ENCODE measurements around the gene CD27. TPM values are rescaled to one million over a fixed set of nuclear protein-coding genes. Genes with fewer than 3 reads are reported as not detected.
A peak's percentile ranks its signal among the peaks of the same experiment; 100 is the strongest.
"Not testable (repeated sequence)": the region's sequence is repeated elsewhere in the genome, so short reads cannot be mapped to it uniquely, and the experiment has no call there.

CD27 gene
- total RNA-seq, 1 donor = 0.18 TPM

- no peak overlapping the region for H3K4me3 ChIP-seq (ENCODE audit: low read depth, low read length)
- no peak for TF ChIP-seq CTCF (IDR thresholded peaks at IDR 0.05; ENCODE audit: insufficient read depth, low read length)
- no peak for DNase-seq (ENCODE audit: low read depth)
Observed at GRCh38 chr12:6462234-6462995, 17.7 kb downstream of the CD27 start.

GRCh38 chr12:6463216-6463615 is 18.5 kb downstream of the CD27 start:
- no peak for DNase-seq (ENCODE audit: low read depth)
- H3K4me3 ChIP-seq (ENCODE audit: low read depth, low read length) = no peak overlapping the region
- TF ChIP-seq CTCF (IDR thresholded peaks at IDR 0.05; ENCODE audit: insufficient read depth, low read length) = no peak

GRCh38 chr12:6463858-6464257 is 19.1 kb downstream of the CD27 start:
- H3K4me3 ChIP-seq (ENCODE audit: low read depth, low read length) = no peak overlapping the region
- DNase-seq (ENCODE audit: low read depth) = no peak
- no peak for TF ChIP-seq CTCF (IDR thresholded peaks at IDR 0.05; ENCODE audit: insufficient read depth, low read length)

DNA sequence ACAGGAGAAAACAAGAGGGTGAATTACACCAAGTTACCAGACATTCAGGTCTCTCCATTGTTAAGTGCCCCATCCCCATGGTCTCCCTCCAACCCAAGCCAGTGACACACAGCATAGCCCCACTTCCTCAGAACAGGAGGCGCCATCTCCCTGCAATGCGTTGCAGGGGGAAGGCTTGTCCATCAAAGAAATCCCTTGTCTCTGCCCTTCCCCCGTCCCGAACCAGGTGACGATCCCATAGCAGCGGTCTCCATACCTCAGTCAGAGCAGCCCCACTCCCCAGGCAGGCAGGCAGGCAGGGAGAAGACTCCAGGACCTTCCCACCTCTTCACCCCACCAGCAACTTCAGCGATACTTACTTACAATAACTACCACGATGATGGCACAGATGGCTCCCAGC is 19.8 kb downstream of the CD27 start:
- DNase-seq (ENCODE audit: low read depth) = no peak
- H3K4me3 ChIP-seq (ENCODE audit: low read depth, low read length) = no peak overlapping the region
- TF ChIP-seq CTCF (IDR thresholded peaks at IDR 0.05; ENCODE audit: insufficient read depth, low read length) = no peak

DNA sequence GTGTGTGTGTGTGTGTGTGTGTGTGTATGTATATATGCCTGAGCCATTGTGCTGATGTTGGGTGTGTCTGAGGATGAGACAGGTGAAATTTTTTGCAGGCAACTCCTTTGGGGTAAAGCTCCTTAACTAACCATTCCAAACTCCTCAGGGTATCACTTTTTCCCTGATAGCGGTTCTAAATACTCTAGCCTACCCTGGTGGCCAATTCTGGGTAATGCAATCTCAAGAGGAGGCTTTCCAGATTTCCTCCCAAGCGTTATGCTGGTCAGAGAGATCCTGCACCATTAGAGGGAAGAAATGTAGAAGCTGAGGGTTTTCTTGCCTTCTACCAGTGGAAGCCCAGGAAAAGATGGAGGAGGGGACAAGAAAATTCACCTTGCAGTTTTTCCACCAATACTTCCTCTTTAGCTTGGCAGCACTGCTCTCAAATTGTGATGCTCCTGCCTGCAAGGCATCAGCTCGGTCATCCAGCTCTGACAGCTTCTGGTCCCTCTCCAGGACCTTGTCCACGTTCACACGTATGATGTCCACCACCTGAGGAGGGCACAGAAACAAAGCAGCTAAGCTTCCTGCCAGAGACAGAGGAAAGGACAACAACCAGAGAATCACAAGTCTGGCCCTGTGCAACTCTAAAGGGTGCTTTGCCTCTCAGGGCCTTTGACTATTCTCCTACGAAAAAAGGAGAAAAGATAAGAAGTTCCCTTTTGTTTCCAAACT is 20.9 kb downstream of the CD27 start:
- TF ChIP-seq CTCF (IDR thresholded peaks at IDR 0.05; ENCODE audit: insufficient read depth, low read length) = peak; percentile 96
- no peak overlapping the region for H3K4me3 ChIP-seq (ENCODE audit: low read depth, low read length)
- DNase-seq (ENCODE audit: low read depth) = peak; percentile 89

- no peak for DNase-seq (ENCODE audit: low read depth)
- H3K4me3 ChIP-seq (ENCODE audit: low read depth, low read length) = no peak overlapping the region
- no peak for TF ChIP-seq CTCF (IDR thresholded peaks at IDR 0.05; ENCODE audit: insufficient read depth, low read length)
Observed at GRCh38 chr12:6466184-6466573, 21.4 kb downstream of the CD27 start.

GRCh38 chr12:6466751-6467150 is 22.0 kb downstream of the CD27 start:
- DNase-seq (ENCODE audit: low read depth); H3K4me3 ChIP-seq (ENCODE audit: low read depth, low read length): not testable (repeated sequence)

GRCh38 chr12:6467571-6468282 is 23.0 kb downstream of the CD27 start:
- H3K4me3 ChIP-seq (ENCODE audit: low read depth, low read length); DNase-seq (ENCODE audit: low read depth): not testable (repeated sequence)
